Measurements from ENCODE around the gene C1orf146. TPM values are rescaled to one million over a fixed set of nuclear protein-coding genes. Genes with fewer than 3 reads are reported as not detected.
"Not testable (repeated sequence)": the region's sequence is repeated elsewhere in the genome, so short reads cannot be mapped to it uniquely, and the experiment has no call there.

Gene C1orf146
- total RNA-seq, 1 donor from 2014 or later, result not detected

GRCh38 chr1:92273039-92273438 lies 55.3 kb downstream of the C1orf146 start:
- no peak for DNase-seq (ENCODE audit: low read depth)

- peak; percentile 7 for DNase-seq (ENCODE audit: low read depth)
These were observed 57.2 kb downstream of the C1orf146 start for GRCh38 chr1:92274939-92275338.

- no peak for DNase-seq (ENCODE audit: low read depth)
These were observed 58.4 kb downstream of the C1orf146 start for GRCh38 chr1:92276082-92276481.

GRCh38 chr1:92277105-92277723 lies 59.5 kb downstream of the C1orf146 start:
- no peak for DNase-seq (ENCODE audit: low read depth)

- DNase-seq (ENCODE audit: low read depth), result not testable (repeated sequence)
These were observed 62.1 kb downstream of the C1orf146 start for GRCh38 chr1:92279781-92280180.

GRCh38 chr1:92281411-92281810 lies 63.7 kb downstream of the C1orf146 start:
- not testable (repeated sequence) for DNase-seq (ENCODE audit: low read depth)

- peak; percentile 67 for DNase-seq (ENCODE audit: low read depth)
These were observed 73.8 kb downstream of the C1orf146 start for GRCh38 chr1:92291372-92291999.

Other genes with a start within 250 kb of the C1orf146 start
- gene EPHX4, start 187.9 kb upstream of the C1orf146 start, total RNA-seq, result not detected in 2 replicates
- not detected in 2 replicates for gene SETSIP, start 142.5 kb upstream of the C1orf146 start, total RNA-seq
- 3.9 and 6.0 TPM in 2 replicates for gene BTBD8, start 137.6 kb upstream of the C1orf146 start, total RNA-seq
- 13.0 and 14.5 TPM in 2 replicates for gene GLMN, start 81.1 kb downstream of the C1orf146 start, total RNA-seq
- 15.2 and 16.4 TPM in 2 replicates for gene RPAP2, start 81.1 kb downstream of the C1orf146 start, total RNA-seq

Measured in myocyte (in vitro differentiated cells).